Adrenal gland (tissue), 12 donors: Measurements from ENCODE around the gene C16orf96. TPM values are rescaled to one million over a fixed set of nuclear protein-coding genes. Genes with fewer than 3 reads are reported as not detected.

Source experiments
- DNase-seq, 7 donors: peaks; one replicate each; pipeline ENCODE4 v3.0.0-alpha.2; 2019 to 2020
- H3K27ac ChIP-seq, 5 donors: fragments of 200-600 bp; sonication (generic) in 4 of 5; 1 replicate in 3 of 5; 2 replicates in 2 of 5; pipeline versions ENCODE4 v1.5.1 to v1.8.0; 2016 to 2020; ENCODE audit warnings: mild to moderate bottlenecking in 1 of 5
- H3K27me3 ChIP-seq: fragments of 200-600 bp; 2 replicates; pipeline ENCODE4 v1.8.0; 2021
- H3K36me3 ChIP-seq, 2 donors: fragments of 200-600 bp; replicated peaks in 1 of 2; 1 replicate in 1 of 2; 2 replicates in 1 of 2; pipeline versions ENCODE4 v1.5.1 to v1.8.0; 2018 to 2022
- H3K4me1 ChIP-seq, 2 donors: fragments of 200-600 bp; replicated peaks in 1 of 2; 1 replicate in 1 of 2; 2 replicates in 1 of 2; pipeline versions ENCODE4 v1.5.1 to v1.8.0; 2018 to 2021
- H3K4me3 ChIP-seq, 4 donors: fragments of 200-600 bp; sonication (generic) in 3 of 4; one replicate each; pipeline ENCODE4 v1.5.1; 2016 to 2018
- H3K9me3 ChIP-seq, 3 donors: fragments of 200-600 bp; sonication (generic) in 1 of 3; replicated peaks in 1 of 3; 1 replicate in 2 of 3; 2 replicates in 1 of 3; pipeline versions ENCODE4 v1.5.1 to v1.8.0; 2016 to 2021
- POLR2A ChIP-seq, 2 donors: fragments of 450-650 bp; IDR thresholded peaks; one replicate each; pipeline ENCODE4 v1.6.1; 2017; ENCODE audit warnings: antibody characterized with exemption in 2 of 2, mild to moderate bottlenecking in 2 of 2, moderate library complexity in 1 of 2
- WGBS, 4 donors: extraction: QIAGEN DNeasy Blood & Tissue Kit in 2 of 4; methylation state at CpG; one replicate each; pipeline versions ENCODE4 v1.1.5 to v1.1.7; 2013 to 2017; 5-methylcytosine and 5-hydroxymethylcytosine counted together
- intact Hi-C, 2 donors: fragments of 100-400 bp; cut with DNase I; formaldehyde crosslinking; loops; one replicate each; pipeline versions ENCODE4 v1.14.1 to v1.15.0; 2022 to 2023
- polyA plus RNA-seq, 3 donors: library from polyadenylated mRNA; stranded (reverse); fragments of 200-250 nt in 2 of 3; fragments of 350-450 nt in 1 of 3; fragmentation: Illumina TruSeq in 1 of 3; extraction: RNeasy Lipid Tissue Mini Kit (QIAGEN cat#74804) in 1 of 3; gene quantifications; one replicate each; pipeline ENCODE4 v1.2.3, GENCODE V29; 2013 to 2014
- total RNA-seq, 9 donors: library from RNA; depleted of rRNA in 4 of 9; stranded (reverse); fragments of >200 nt in 4 of 9; fragments of 120-200 nt in 1 of 9; fragmentation: NEBNext Ultra II Directional in 1 of 9; extraction: Animal tissue kit (Norgen Biotek cat#: 25700) in 1 of 9; gene quantifications; one replicate each; pipeline versions ENCODE4 v1.1.0 to v1.2.4, GENCODE V29; 2013 to 2023
- TF ChIP-seq, protein P1 (sequence below), 6 experiments: fragments of 450-650 bp in 4 of 6; fragments of 200-600 bp in 2 of 6; sonication (generic) in 1 of 6; IDR thresholded peaks; 1 replicate in 5 of 6; 2 replicates in 1 of 6; pipeline versions ENCODE4 v1.5.1 to v1.8.0; 2016 to 2021; ENCODE audit warnings: antibody characterized with exemption in 6 of 6, mild to moderate bottlenecking in 2 of 6, moderate library complexity in 1 of 6
- donor health status: healthy with polysubstance abuse.
- donor health status: Bipolar disorder and iron deficiency.
- donor health status: DM: yes; HTN: yes; CAD: no.
- donor health status: DM: no; HTN: no; CAD: no.
- donor health status: DM: no; HTN: no; CAD: no.
- donor health status: DM: yes; HTN: yes; CAD: no.

The C16orf96 gene
- total and polyA plus RNA-seq, 12 donors, result 0.07 to 0.61 (median 0.28) TPM; not detected in 1

DNA sequence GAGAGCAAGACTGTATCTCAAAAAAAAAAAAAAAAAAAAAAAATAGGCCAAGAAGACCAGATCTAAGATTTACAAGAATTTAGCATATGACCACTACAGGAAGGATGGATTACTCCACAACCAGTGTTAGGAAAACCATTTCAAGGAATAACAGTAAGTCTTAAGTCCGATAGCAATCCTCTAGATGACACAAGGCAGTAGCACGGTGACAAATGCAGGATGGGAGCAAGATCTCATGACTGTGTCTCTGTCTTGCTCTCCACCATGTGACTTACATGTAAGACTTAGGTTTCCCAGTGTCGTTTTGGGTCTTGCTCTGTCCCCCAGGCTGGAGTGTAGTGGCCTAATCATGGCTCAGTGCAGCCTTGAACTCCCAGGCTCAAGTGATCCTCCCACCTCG, 27.8 kb downstream of the C16orf96 start:
- no peaks in the 10 kb centered on the region for H3K9me3 ChIP-seq
- no peak for DNase-seq
- intact Hi-C loops, result no loop called here
- no peak overlapping the region for H3K27ac ChIP-seq
- TF ChIP-seq POLR2A (IDR thresholded peaks at IDR 0.05), result no peak
- TF ChIP-seq, protein P1, sequence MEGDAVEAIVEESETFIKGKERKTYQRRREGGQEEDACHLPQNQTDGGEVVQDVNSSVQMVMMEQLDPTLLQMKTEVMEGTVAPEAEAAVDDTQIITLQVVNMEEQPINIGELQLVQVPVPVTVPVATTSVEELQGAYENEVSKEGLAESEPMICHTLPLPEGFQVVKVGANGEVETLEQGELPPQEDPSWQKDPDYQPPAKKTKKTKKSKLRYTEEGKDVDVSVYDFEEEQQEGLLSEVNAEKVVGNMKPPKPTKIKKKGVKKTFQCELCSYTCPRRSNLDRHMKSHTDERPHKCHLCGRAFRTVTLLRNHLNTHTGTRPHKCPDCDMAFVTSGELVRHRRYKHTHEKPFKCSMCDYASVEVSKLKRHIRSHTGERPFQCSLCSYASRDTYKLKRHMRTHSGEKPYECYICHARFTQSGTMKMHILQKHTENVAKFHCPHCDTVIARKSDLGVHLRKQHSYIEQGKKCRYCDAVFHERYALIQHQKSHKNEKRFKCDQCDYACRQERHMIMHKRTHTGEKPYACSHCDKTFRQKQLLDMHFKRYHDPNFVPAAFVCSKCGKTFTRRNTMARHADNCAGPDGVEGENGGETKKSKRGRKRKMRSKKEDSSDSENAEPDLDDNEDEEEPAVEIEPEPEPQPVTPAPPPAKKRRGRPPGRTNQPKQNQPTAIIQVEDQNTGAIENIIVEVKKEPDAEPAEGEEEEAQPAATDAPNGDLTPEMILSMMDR (IDR thresholded peaks at IDR 0.05), result no peak
- no peaks in the 10 kb centered on the region for H3K36me3 ChIP-seq
- H3K27me3 ChIP-seq, result no peaks in the 10 kb centered on the region
- H3K4me3 ChIP-seq, result no peak overlapping the region
- 81 to 95% (median 88%) methylated on average over 4 of the region's 4 CpGs for WGBS, 4 donors
- no peaks in the 10 kb centered on the region for H3K4me1 ChIP-seq

DNA sequence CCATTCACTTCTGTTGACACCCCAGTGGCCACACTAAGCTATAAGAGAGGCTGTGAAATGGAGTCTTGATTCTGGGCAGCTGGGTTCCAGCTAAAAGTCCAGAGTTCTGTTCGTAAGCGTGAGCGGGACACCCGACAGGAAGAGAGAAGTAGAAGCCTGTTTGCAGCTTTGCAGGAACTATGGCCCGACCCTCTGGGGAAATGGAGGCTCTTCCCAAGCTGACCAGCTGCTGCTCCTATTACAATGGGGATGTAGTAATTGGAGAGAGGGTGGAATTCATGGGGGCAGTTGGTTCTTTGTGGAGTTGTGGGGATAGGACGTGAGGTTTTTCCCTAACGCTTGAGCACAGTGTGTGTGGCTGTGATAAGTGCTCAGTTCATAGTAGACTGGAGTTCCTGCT, 30.2 kb downstream of the C16orf96 start:
- Histone ChIP-seq H3K27ac (no peak overlapping the region), H3K9me3 (no peaks in the 10 kb centered on the region), H3K27me3 (no peaks in the 10 kb centered on the region), H3K4me3 (no peak overlapping the region), H3K4me1 (no peaks in the 10 kb centered on the region), H3K36me3 (no peaks in the 10 kb centered on the region)
- no peak for DNase-seq
- TF ChIP-seq, protein P1 (IDR thresholded peaks at IDR 0.05), result no peak
- TF ChIP-seq POLR2A (IDR thresholded peaks at IDR 0.05), result no peak
- 62 to 74% (median 72%) methylated on average over 7 of the region's 7 CpGs for WGBS, 4 donors
- intact Hi-C loops, result no loop called here

DNA sequence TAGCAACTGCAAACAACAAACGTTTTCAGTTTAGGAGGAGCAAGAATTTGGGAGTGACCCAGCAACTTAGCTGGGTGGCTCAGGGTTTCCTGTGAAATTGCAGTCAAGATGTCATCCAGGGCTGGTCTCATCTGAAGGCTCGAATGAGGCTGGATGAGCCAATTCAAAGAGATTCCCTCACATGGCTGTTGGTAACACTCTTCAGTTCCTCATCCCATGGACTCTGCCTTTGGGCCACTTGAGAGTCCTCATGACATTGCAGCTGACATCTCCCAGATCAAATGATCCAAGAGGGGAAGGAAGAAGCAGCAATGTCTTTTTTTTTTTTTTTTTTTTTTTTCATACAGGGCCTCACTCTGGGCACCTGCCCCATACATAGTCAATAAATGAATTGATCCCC, 32.2 kb downstream of the C16orf96 start:
- DNase-seq, result no peak
- H3K4me1 ChIP-seq, result no peaks in the 10 kb centered on the region
- TF ChIP-seq, protein P1 (IDR thresholded peaks at IDR 0.05), result no peak
- TF ChIP-seq POLR2A (IDR thresholded peaks at IDR 0.05), result no peak
- H3K9me3 ChIP-seq, result no peaks in the 10 kb centered on the region
- intact Hi-C loops, result no loop called here
- no peaks in the 10 kb centered on the region for H3K36me3 ChIP-seq
- WGBS, 4 donors, result 58 to 63% (median 61%) methylated on average over 2 of the region's 2 CpGs
- H3K4me3 ChIP-seq, result no peak overlapping the region
- H3K27ac ChIP-seq, result no peak overlapping the region
- H3K27me3 ChIP-seq, result no peaks in the 10 kb centered on the region

DNA sequence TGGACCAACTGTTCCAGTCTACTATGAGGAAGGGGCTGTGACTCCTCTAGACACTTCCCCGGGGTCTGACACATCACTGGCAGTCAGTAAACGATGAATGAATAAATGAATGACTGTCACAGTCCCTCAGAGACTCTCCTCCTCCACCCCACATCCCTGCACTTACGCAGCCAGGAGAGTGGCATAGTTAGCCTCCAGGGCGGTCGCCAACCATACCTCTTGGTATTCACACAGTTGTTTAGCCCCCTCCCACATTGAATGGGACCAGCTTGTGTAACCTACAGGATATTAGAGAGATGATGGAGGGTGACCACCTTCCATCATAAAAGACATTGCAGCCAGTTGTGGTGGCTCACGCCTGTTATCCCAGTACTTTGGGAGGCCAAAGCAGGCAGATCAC, 32.8 kb downstream of the C16orf96 start:
- intact Hi-C loops, result no loop called here

More for the DNA sequence above, 32.8 kb downstream of the C16orf96 start:
- H3K4me3 ChIP-seq, result no peak overlapping the region
- TF ChIP-seq, protein P1 (IDR thresholded peaks at IDR 0.05), result no peak
- TF ChIP-seq POLR2A (IDR thresholded peaks at IDR 0.05), result no peak
- H3K36me3 ChIP-seq, result no peaks in the 10 kb centered on the region
- WGBS, 4 donors, result 94 to 100% (median 97%) methylated on average over 3 to 6 of the region's 6 CpGs
- no peaks in the 10 kb centered on the region for H3K27me3 ChIP-seq
- no peaks in the 10 kb centered on the region for H3K9me3 ChIP-seq
- no peaks in the 10 kb centered on the region for H3K4me1 ChIP-seq
- no peak overlapping the region for H3K27ac ChIP-seq
- DNase-seq, result no peak
